Measurements from ENCODE around the gene ADD1. TPM values are rescaled to one million over a fixed set of nuclear protein-coding genes. Genes with fewer than 3 reads are reported as not detected.

ADD1 gene
- total and polyA plus RNA-seq, 2 of the 13 experiments (the other 11 are each of a cell fraction or from before 2014, with no cell fraction given): 73.9 to 122 TPM

DNA sequence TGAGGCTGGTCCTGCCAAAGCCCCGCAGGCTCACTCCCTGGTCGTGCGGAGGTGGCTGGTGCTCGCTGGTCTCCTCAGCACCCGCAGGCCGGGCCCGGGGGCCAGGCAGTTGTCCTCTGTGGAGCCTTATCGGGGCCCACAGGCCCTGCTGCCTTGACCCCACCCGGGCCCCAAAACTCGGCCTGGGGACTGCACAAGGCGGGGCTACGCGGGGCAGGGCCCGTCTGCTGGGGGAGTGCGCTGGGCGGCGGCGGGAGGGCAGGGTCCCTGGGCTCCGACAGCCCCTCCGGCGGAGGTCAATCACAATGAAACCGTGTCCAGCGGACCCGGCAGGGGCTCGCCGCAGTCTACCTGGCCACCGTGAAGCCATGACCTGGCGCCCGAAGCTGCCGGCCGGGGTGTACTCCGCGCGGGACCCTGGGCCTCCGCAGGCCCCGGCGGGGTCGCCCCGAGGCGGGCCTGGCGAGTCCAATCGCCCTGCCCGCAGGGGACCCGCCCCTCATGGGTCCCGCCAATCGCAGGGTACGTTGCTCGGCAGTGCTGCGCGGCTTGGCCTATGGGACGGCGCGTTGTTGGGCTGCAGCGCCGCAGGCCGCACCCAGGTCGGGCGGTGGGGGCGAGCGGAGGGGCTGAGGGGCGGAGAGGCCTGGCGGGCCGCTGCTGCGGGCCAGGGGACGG, at the start of gene ADD1 (continued):
- TF ChIP-seq, protein P1, sequence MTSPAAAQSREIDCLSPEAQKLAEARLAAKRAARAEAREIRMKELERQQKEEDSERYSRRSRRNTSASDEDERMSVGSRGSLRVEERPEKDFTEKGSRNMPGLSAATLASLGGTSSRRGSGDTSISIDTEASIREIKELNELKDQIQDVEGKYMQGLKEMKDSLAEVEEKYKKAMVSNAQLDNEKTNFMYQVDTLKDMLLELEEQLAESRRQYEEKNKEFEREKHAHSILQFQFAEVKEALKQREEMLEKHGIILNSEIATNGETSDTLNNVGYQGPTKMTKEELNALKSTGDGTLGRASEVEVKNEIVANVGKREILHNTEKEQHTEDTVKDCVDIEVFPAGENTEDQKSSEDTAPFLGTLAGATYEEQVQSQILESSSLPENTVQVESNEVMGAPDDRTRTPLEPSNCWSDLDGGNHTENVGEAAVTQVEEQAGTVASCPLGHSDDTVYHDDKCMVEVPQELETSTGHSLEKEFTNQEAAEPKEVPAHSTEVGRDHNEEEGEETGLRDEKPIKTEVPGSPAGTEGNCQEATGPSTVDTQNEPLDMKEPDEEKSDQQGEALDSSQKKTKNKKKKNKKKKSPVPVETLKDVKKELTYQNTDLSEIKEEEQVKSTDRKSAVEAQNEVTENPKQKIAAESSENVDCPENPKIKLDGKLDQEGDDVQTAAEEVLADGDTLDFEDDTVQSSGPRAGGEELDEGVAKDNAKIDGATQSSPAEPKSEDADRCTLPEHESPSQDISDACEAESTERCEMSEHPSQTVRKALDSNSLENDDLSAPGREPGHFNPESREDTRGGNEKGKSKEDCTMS (CRISPR knock-in tag; conservative IDR thresholded peaks at IDR 0.05): no peak
- TF ChIP-seq, protein P2, sequence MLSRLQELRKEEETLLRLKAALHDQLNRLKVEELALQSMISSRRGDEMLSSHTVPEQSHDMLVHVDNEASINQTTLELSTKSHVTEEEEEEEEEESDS (CRISPR knock-in tag; IDR thresholded peaks at IDR 0.05; ENCODE audit: borderline replicate concordance): no peak
- no peak for TF ChIP-seq SYNCRIP (IDR thresholded peaks at IDR 0.05; ENCODE audit: insufficient read depth, low read depth, low read length)
- TF ChIP-seq CAMTA2 (CRISPR knock-in tag; IDR thresholded peaks at IDR 0.05; ENCODE audit: borderline replicate concordance): no peak
- TF ChIP-seq ZNF10 (CRISPR knock-in tag; IDR thresholded peaks at IDR 0.05; ENCODE audit: borderline replicate concordance, low read depth): no peak
- TF ChIP-seq, protein P3, sequence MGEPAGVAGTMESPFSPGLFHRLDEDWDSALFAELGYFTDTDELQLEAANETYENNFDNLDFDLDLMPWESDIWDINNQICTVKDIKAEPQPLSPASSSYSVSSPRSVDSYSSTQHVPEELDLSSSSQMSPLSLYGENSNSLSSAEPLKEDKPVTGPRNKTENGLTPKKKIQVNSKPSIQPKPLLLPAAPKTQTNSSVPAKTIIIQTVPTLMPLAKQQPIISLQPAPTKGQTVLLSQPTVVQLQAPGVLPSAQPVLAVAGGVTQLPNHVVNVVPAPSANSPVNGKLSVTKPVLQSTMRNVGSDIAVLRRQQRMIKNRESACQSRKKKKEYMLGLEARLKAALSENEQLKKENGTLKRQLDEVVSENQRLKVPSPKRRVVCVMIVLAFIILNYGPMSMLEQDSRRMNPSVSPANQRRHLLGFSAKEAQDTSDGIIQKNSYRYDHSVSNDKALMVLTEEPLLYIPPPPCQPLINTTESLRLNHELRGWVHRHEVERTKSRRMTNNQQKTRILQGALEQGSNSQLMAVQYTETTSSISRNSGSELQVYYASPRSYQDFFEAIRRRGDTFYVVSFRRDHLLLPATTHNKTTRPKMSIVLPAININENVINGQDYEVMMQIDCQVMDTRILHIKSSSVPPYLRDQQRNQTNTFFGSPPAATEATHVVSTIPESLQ (CRISPR knock-in tag; conservative IDR thresholded peaks at IDR 0.05): no peak
- TF ChIP-seq ZNF205 (CRISPR knock-in tag; IDR thresholded peaks at IDR 0.05): peak; percentile 16; the same call in 1 of the 2 replicates
- no peak for TF ChIP-seq KLF9 (CRISPR knock-in tag; IDR thresholded peaks at IDR 0.05; ENCODE audit: low read depth)
- TF ChIP-seq, protein P4, sequence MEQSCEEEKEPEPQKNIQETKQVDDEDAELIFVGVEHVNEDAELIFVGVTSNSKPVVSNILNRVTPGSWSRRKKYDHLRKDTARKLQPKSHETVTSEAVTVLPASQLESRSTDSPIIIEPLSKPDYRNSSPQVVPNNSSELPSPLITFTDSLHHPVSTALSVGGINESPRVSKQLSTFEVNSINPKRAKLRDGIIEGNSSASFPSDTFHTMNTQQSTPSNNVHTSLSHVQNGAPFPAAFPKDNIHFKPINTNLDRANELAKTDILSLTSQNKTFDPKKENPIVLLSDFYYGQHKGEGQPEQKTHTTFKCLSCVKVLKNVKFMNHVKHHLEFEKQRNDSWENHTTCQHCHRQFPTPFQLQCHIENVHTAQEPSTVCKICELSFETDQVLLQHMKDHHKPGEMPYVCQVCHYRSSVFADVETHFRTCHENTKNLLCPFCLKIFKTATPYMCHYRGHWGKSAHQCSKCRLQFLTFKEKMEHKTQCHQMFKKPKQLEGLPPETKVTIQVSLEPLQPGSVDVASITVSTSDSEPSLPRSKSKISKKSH (CRISPR knock-in tag; IDR thresholded peaks at IDR 0.05; ENCODE audit: borderline replicate concordance): 0 out of 2 replicates have a peak, but pooled peaks have one; percentile 13
- TF ChIP-seq, protein P5, sequence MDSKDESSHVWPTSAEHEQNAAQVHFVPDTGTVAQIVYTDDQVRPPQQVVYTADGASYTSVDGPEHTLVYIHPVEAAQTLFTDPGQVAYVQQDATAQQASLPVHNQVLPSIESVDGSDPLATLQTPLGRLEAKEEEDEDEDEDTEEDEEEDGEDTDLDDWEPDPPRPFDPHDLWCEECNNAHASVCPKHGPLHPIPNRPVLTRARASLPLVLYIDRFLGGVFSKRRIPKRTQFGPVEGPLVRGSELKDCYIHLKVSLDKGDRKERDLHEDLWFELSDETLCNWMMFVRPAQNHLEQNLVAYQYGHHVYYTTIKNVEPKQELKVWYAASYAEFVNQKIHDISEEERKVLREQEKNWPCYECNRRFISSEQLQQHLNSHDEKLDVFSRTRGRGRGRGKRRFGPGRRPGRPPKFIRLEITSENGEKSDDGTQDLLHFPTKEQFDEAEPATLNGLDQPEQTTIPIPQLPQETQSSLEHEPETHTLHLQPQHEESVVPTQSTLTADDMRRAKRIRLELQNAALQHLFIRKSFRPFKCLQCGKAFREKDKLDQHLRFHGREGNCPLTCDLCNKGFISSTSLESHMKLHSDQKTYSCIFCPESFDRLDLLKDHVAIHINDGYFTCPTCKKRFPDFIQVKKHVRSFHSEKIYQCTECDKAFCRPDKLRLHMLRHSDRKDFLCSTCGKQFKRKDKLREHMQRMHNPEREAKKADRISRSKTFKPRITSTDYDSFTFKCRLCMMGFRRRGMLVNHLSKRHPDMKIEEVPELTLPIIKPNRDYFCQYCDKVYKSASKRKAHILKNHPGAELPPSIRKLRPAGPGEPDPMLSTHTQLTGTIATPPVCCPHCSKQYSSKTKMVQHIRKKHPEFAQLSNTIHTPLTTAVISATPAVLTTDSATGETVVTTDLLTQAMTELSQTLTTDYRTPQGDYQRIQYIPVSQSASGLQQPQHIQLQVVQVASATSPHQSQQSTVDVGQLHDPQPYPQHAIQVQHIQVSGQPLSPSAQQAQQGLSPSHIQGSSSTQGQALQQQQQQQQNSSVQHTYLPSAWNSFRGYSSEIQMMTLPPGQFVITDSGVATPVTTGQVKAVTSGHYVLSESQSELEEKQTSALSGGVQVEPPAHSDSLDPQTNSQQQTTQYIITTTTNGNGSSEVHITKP (CRISPR knock-in tag; IDR thresholded peaks at IDR 0.05; ENCODE audit: low read depth): no peak
- TF ChIP-seq ZBTB38 (CRISPR knock-in tag; IDR thresholded peaks at IDR 0.05): peak; percentile 78
- peak; percentile 79 for TF ChIP-seq NR2C2 (CRISPR knock-in tag; IDR thresholded peaks at IDR 0.05; ENCODE audit: borderline replicate concordance)
- TF ChIP-seq ZNF317 (CRISPR knock-in tag; IDR thresholded peaks at IDR 0.05): peak; percentile 32; the same call in 1 of the 2 replicates
- peak; percentile 94; the same call in 1 of the 2 replicates for TF ChIP-seq GLI4 (CRISPR knock-in tag; IDR thresholded peaks at IDR 0.05; ENCODE audit: borderline replicate concordance)
- TF ChIP-seq NR2F2 (IDR thresholded peaks at IDR 0.05; ENCODE audit: borderline replicate concordance, low read depth): peak; percentile 11; the same call in 1 of the 2 replicates
- TF ChIP-seq PHF20 (CRISPR knock-in tag; IDR thresholded peaks at IDR 0.05): peak; percentile 79
- peak; percentile 70; the same call in 1 of the 2 replicates for TF ChIP-seq ETV6 (CRISPR knock-in tag; conservative IDR thresholded peaks at IDR 0.05)
